A549 (cell line): ENCODE results near the gene TCF7L2. TPM values are rescaled to one million over a fixed set of nuclear protein-coding genes. Genes with fewer than 3 reads are reported as not detected.

ENCODE experiments used
- ATAC-seq, 2 experiments: fragments of 200-7000 bp in 1 of 2; fragments of >200 bp in 1 of 2; cut with Nextera tagmentation in 1 of 2; cut with Tn5 transposase in 1 of 2; 3 replicates each; pipeline versions ENCODE4 v1.8.0 to v1.9.1; 2018 to 2020; ENCODE audit warnings: mild to moderate bottlenecking in 1 of 2, moderate library complexity in 1 of 2
- CTCF ChIA-PET: fragments of 300-600 bp; sonication (Branson Sonifier 250); formaldehyde crosslinking; extraction: SDS; loops from one replicate; lab custom pipeline; 2021; ENCODE audit warnings: antibody characterized with exemption, inconsistent platforms; lab: Yijun Ruan, JAX
- POLR2A ChIA-PET: fragments of 350-600 bp; formaldehyde crosslinking; extraction: SDS; loops from one replicate; lab custom pipeline; 2021; ENCODE audit warnings: antibody characterized with exemption, inconsistent platforms; lab: Yijun Ruan, JAX
- DNase-seq, 2 experiments: peaks; one replicate each; pipeline versions ENCODE4 v3.0.0 to v3.0.0-alpha.2; 2011 to 2016; ENCODE audit warnings: low read depth in 1 of 2, low spot score in 1 of 2
- FAIRE-seq: peaks from 2 replicates; lab custom pipeline; 2011; peaks lifted over from hg19 to GRCh38; lab: Jason Lieb, UNC
- H3K27ac ChIP-seq, 2 experiments: fragments of >200 bp; sonication (Bioruptor Twin); formaldehyde crosslinking; 3 replicates each; pipeline ENCODE4 v1.5.1; 2016 to 2017
- H3K4me1 ChIP-seq: fragments of >200 bp; sonication (Bioruptor Twin); formaldehyde crosslinking; 3 replicates; pipeline ENCODE4 v1.6.1; 2016
- H3K4me2 ChIP-seq: fragments of >200 bp; sonication (Bioruptor Twin); formaldehyde crosslinking; 3 replicates; pipeline ENCODE4 v1.6.1; 2016
- H3K4me3 ChIP-seq: fragments of >200 bp; sonication (Bioruptor Twin); formaldehyde crosslinking; 3 replicates; pipeline ENCODE4 v1.5.1; 2016
- H3K9me3 ChIP-seq: fragments of >200 bp; sonication (Bioruptor Twin); formaldehyde crosslinking; 3 replicates; pipeline ENCODE4 v1.6.1; 2016
- BCL3 ChIP-seq: fragments of >200 bp; sonication (Bioruptor Twin); formaldehyde crosslinking; IDR thresholded peaks from 3 replicates; pipeline ENCODE4 v1.6.1; 2016
- CBX2 ChIP-seq: fragments of 200-600 bp; sonication (generic); IDR thresholded peaks from 2 replicates; pipeline ENCODE4 v1.6.1; 2016; ENCODE audit warnings: low read depth, mild to moderate bottlenecking, borderline replicate concordance
- CHD2 ChIP-seq: fragments of 150-350 bp; IDR thresholded peaks from 2 replicates; pipeline ENCODE4 v1.6.1; 2014; ENCODE audit warnings: low read length; ENCODE audit not compliant: partially characterized antibody
- E2F6 ChIP-seq: IDR thresholded peaks from 2 replicates; pipeline ENCODE4 v1.6.1; 2012; ENCODE audit warnings: low read depth, borderline replicate concordance
- EP300 ChIP-seq, 2 experiments: fragments of >200 bp; sonication (Bioruptor Twin); formaldehyde crosslinking; IDR thresholded peaks; 2 replicates in 1 of 2; 3 replicates in 1 of 2; pipeline ENCODE4 v1.6.1; 2016 to 2017
- ESRRA ChIP-seq: fragments of 150-350 bp; IDR thresholded peaks from 2 replicates; pipeline ENCODE4 v1.6.1; 2014; ENCODE audit warnings: mild to moderate bottlenecking, low read length, borderline replicate concordance
- FOSL2 ChIP-seq, 2 experiments: fragments of 450-650 bp in 1 of 2; fragments of >200 bp in 1 of 2; sonication (Bioruptor Twin) in 1 of 2; formaldehyde crosslinking; IDR thresholded peaks; 2 replicates each; pipeline versions ENCODE4 v1.5.0 to v1.6.1; 2016 to 2020; ENCODE audit warnings: mild to moderate bottlenecking in 1 of 2, moderate library complexity in 1 of 2
- FOXS1 ChIP-seq: fragments of 250-450 bp; sonication (Bioruptor Pico); IDR thresholded peaks from 2 replicates; pipeline ENCODE4 v1.5.0; 2020; ENCODE audit warnings: mild to moderate bottlenecking, moderate library complexity
- GATA3 ChIP-seq: IDR thresholded peaks from 2 replicates; pipeline ENCODE4 v1.6.1; 2012; ENCODE audit warnings: borderline replicate concordance
- HES2 ChIP-seq: fragments of >200 bp; sonication (Bioruptor Twin); formaldehyde crosslinking; IDR thresholded peaks from 2 replicates; pipeline ENCODE4 v1.6.1; 2016
- JUN ChIP-seq, 2 experiments: fragments of >200 bp; sonication (Bioruptor Twin); formaldehyde crosslinking; IDR thresholded peaks; 2 replicates in 1 of 2; 3 replicates in 1 of 2; pipeline ENCODE4 v1.6.1; 2016 to 2017
- JUNB ChIP-seq: fragments of >200 bp; sonication (Bioruptor Twin); formaldehyde crosslinking; IDR thresholded peaks from 2 replicates; pipeline ENCODE4 v1.6.1; 2016
- MAX ChIP-seq: IDR thresholded peaks from 2 replicates; pipeline ENCODE4 v1.6.1; 2012
- MYC ChIP-seq: IDR thresholded peaks from 2 replicates; pipeline ENCODE4 v1.6.1; 2012; ENCODE audit warnings: mild to moderate bottlenecking, inconsistent platforms, low read length, improper control_type of control experiment, borderline replicate concordance
- RAD21 ChIP-seq, 2 experiments: fragments of >200 bp in 1 of 2; sonication (Bioruptor Twin) in 1 of 2; formaldehyde crosslinking in 1 of 2; IDR thresholded peaks in 1 of 2; conservative IDR thresholded peaks in 1 of 2; 2 replicates in 1 of 2; 3 replicates in 1 of 2; pipeline ENCODE4 v1.6.1; 2012 to 2018; ENCODE audit warnings: inconsistent platforms in 1 of 2
- RARB ChIP-seq: fragments of 250-450 bp; sonication (Bioruptor Pico); IDR thresholded peaks from 2 replicates; pipeline ENCODE4 v1.8.0; 2021; ENCODE audit warnings: mild to moderate bottlenecking, moderate library complexity
- RCOR1 ChIP-seq: fragments of 150-350 bp; IDR thresholded peaks from 2 replicates; pipeline ENCODE4 v1.6.1; 2014; ENCODE audit warnings: antibody characterized with exemption, low read length, low read depth
- SMC3 ChIP-seq: fragments of >200 bp; sonication (Bioruptor Twin); formaldehyde crosslinking; IDR thresholded peaks from 3 replicates; pipeline ENCODE4 v1.6.1; 2018; ENCODE audit warnings: inconsistent platforms
- WGBS: methylation state at CpG from one replicate; pipeline ENCODE4 v1.1.6; 2017; ENCODE audit errors: missing lambda C conversion rate; 5-methylcytosine and 5-hydroxymethylcytosine counted together
- polyA plus RNA-seq, 4 experiments: library from polyadenylated mRNA; depleted of rRNA in 3 of 4; stranded (reverse); fragments of >200 nt; fragmentation: RNase III in 1 of 4; extraction: RNeasy Plus Mini Kit Qiagen cat#74134 plus additional on column Dnase treatment in 1 of 4; gene quantifications; 2 replicates in 3 of 4; 3 replicates in 1 of 4; pipeline ENCODE4 v1.2.3, GENCODE V29; 2011 to 2017

The TCF7L2 gene
- polyA plus RNA-seq, 2 of the 4 experiments (the other 2 are of a cell fraction), result 11.3 to 14.5 TPM

- TF ChIP-seq RCOR1 (no peak), EP300 (IDR thresholded peaks at IDR 0.05) (0 out of 5 replicates have a peak, but pooled peaks of 1 of the 2 experiments have one; percentile 11)
- peaks cover 46% of the 10 kb centered on the region for H3K4me1 ChIP-seq
- H3K4me3 ChIP-seq, result no peak overlapping the region
- H3K4me2 ChIP-seq, result peak overlapping the region; percentile 89
- H3K9me3 ChIP-seq, result no peaks in the 10 kb centered on the region
- ChIA-PET CTCF (no interaction called here), POLR2A (no interaction called here)
- ATAC-seq (peak in 1 of 2 experiments; percentile 21; a peak in 2 of 6 replicates), FAIRE-seq (no peak), DNase-seq (no peak)
- WGBS, result 58% methylated on average over 7 of the region's 7 CpGs
- H3K27ac ChIP-seq, result peak overlapping the region; percentile 79 to 81
Measured at GRCh38 chr10:112914288-112914952, 35.6 kb upstream of the TCF7L2 start.

GRCh38 chr10:112915590-112916572, 34.2 kb upstream of the TCF7L2 start:
- ChIA-PET POLR2A (interaction anchor here (0.7 to 1.0 kb wide), 4 partner anchors 33 to 105 kb away, joined by 3 to 6 read pairs (median 3); partner anchors contain the start of gene TCF7L2), CTCF (interaction anchor here (0.6 to 1.0 kb wide), 3 partner anchors 164 to 351 kb away, joined by 3 read pairs; no protein-coding TSS in a partner anchor)
- 2% methylated on average over 11 of the region's 11 CpGs for WGBS
- peak; percentile 91 to 95 for ATAC-seq
- DNase-seq, result peak; percentile 89 to 92
- TF ChIP-seq GATA3, result peak; percentile 50; the same call in 1 of the 2 replicates
- TF ChIP-seq RARB (CRISPR knock-in tag), result no peak
- TF ChIP-seq MAX, result peak; percentile 56
- TF ChIP-seq CBX2, result no peak
- TF ChIP-seq JUN (IDR thresholded peaks at IDR 0.05), result peak; percentile 29 to 83; a peak in 2 of 5 replicates
- peak; percentile 79; the same call in 2 of the 3 replicates for TF ChIP-seq BCL3
- TF ChIP-seq SMC3, result peak; percentile 47; the same call in 2 of the 3 replicates
- no peak for TF ChIP-seq ESRRA
- TF ChIP-seq E2F6, result no peak
- no peak for TF ChIP-seq FOXS1 (CRISPR knock-in tag)
- peak; percentile 54; the same call in 1 of the 2 replicates for TF ChIP-seq MYC
- peak; percentile 57 to 64; a peak in 2 of 5 replicates for TF ChIP-seq EP300 (IDR thresholded peaks at IDR 0.05)
- 0 out of 2 replicates have a peak, but pooled peaks have one; percentile 6 for TF ChIP-seq HES2
- no peak for TF ChIP-seq CHD2
- TF ChIP-seq FOSL2 (IDR thresholded peaks at IDR 0.05), result peak; percentile 65
- TF ChIP-seq FOSL2 (CRISPR knock-in tag; IDR thresholded peaks at IDR 0.05), result peak; percentile 67
- peak in 1 of 2 experiments; percentile 38; a peak in 3 of 5 replicates for TF ChIP-seq RAD21 (conservative IDR thresholded peaks at IDR 0.05 in 1 of 2, IDR thresholded peaks at IDR 0.05 in 1 of 2)
- peak; percentile 83 for TF ChIP-seq JUNB
- Histone ChIP-seq H3K27ac (peak overlapping the region; percentile 79 to 81), H3K4me2 (peak overlapping the region; percentile 89), H3K9me3 (no peaks in the 10 kb centered on the region), H3K4me3 (peak overlapping the region; percentile 27; the same call in 1 of the 3 replicates), H3K4me1 (peaks cover 55% of the 10 kb centered on the region)
- peak; percentile 97 for FAIRE-seq
